HepG2 (cell line): ENCODE data around the gene SKI. TPM values are rescaled to one million over a fixed set of nuclear protein-coding genes. Genes with fewer than 3 reads are reported as not detected.

Experiments
- FUBP1 ChIP-seq: sonication (generic); formaldehyde crosslinking; IDR thresholded peaks from 2 replicates; pipeline ENCODE4 v1.5.1; 2020; ENCODE audit warnings: missing genetic modification reagents, mild to moderate bottlenecking, borderline replicate concordance
- ISX ChIP-seq: sonication (generic); formaldehyde crosslinking; conservative IDR thresholded peaks from 2 replicates; pipeline ENCODE4 v1.5.0; 2020; ENCODE audit warnings: missing genetic modification reagents
- NAIF1 ChIP-seq: sonication (generic); formaldehyde crosslinking; IDR thresholded peaks from 2 replicates; pipeline ENCODE4 v1.5.0; 2020; ENCODE audit warnings: mild to moderate bottlenecking, missing genetic modification reagents, borderline replicate concordance
- NBN ChIP-seq: fragments of 450-650 bp; conservative IDR thresholded peaks from 2 replicates; pipeline ENCODE4 v1.6.1; 2017
- SP2 ChIP-seq: sonication (generic); formaldehyde crosslinking; IDR thresholded peaks from 2 replicates; pipeline ENCODE4 v1.5.1; 2020; ENCODE audit warnings: mild to moderate bottlenecking, missing genetic modification reagents
- YEATS4 ChIP-seq: sonication (generic); formaldehyde crosslinking; IDR thresholded peaks from 2 replicates; pipeline ENCODE4 v1.4.0; 2020; ENCODE audit warnings: missing genetic modification reagents, borderline replicate concordance
- ZBTB1 ChIP-seq: sonication (generic); formaldehyde crosslinking; IDR thresholded peaks from 2 replicates; pipeline ENCODE4 v1.4.0; 2020; ENCODE audit warnings: missing genetic modification reagents, borderline replicate concordance
- ZNF24 ChIP-seq: fragments of 450-650 bp; IDR thresholded peaks from 2 replicates; pipeline ENCODE4 v1.6.1; 2017; ENCODE audit warnings: antibody characterized with exemption, mild to moderate bottlenecking
- ZNF296 ChIP-seq: sonication (generic); formaldehyde crosslinking; conservative IDR thresholded peaks from 2 replicates; pipeline ENCODE4 v1.5.0; 2020; ENCODE audit warnings: mild to moderate bottlenecking, missing genetic modification reagents
- ZNF33A ChIP-seq: sonication (generic); formaldehyde crosslinking; IDR thresholded peaks from 2 replicates; pipeline ENCODE4 v1.5.1; 2020; ENCODE audit warnings: missing genetic modification reagents, mild to moderate bottlenecking, moderate library complexity, borderline replicate concordance
- ZSCAN29 ChIP-seq: sonication (generic); formaldehyde crosslinking; conservative IDR thresholded peaks from 2 replicates; pipeline ENCODE4 v1.4.0; 2020; ENCODE audit warnings: mild to moderate bottlenecking, missing genetic modification reagents
- polyA plus RNA-seq, 8 experiments: library from polyadenylated mRNA; depleted of rRNA in 3 of 8; stranded (reverse) in 7 of 8; unstranded in 1 of 8; fragments of >200 nt; fragmentation: Illumina TruSeq in 4 of 8; extraction: Trizol in 4 of 8; gene quantifications; 2 replicates each; pipeline versions ENCODE4 v1.2.1 to v1.2.3, GENCODE V29; 2011 to 2016; ENCODE audit warnings: low read depth in 4 of 8, missing spikeins in 1 of 8, mixed read lengths in 1 of 8; ENCODE audit not compliant: insufficient read depth in 1 of 8
- total RNA-seq, 5 experiments: library from RNA; depleted of rRNA; stranded (reverse); fragments of >200 nt; fragmentation: Illumina TruSeq; extraction: Trizol; gene quantifications; 2 replicates each; pipeline ENCODE4 v1.2.3, GENCODE V29; 2016; ENCODE audit warnings: low read depth in 1 of 5
- TF ChIP-seq, protein P1 (sequence below): sonication (generic); formaldehyde crosslinking; IDR thresholded peaks from 2 replicates; pipeline ENCODE4 v1.4.0; 2020; ENCODE audit warnings: missing genetic modification reagents
- TF ChIP-seq, protein P2 (sequence below): sonication (generic); formaldehyde crosslinking; IDR thresholded peaks from 2 replicates; pipeline ENCODE4 v1.4.0; 2020; ENCODE audit warnings: missing genetic modification reagents, borderline replicate concordance

SKI gene
- total and polyA plus RNA-seq, 2 of the 13 experiments (the other 11 are each of a cell fraction or from before 2014, with no cell fraction given) = 4.7 to 6.9 TPM

DNA sequence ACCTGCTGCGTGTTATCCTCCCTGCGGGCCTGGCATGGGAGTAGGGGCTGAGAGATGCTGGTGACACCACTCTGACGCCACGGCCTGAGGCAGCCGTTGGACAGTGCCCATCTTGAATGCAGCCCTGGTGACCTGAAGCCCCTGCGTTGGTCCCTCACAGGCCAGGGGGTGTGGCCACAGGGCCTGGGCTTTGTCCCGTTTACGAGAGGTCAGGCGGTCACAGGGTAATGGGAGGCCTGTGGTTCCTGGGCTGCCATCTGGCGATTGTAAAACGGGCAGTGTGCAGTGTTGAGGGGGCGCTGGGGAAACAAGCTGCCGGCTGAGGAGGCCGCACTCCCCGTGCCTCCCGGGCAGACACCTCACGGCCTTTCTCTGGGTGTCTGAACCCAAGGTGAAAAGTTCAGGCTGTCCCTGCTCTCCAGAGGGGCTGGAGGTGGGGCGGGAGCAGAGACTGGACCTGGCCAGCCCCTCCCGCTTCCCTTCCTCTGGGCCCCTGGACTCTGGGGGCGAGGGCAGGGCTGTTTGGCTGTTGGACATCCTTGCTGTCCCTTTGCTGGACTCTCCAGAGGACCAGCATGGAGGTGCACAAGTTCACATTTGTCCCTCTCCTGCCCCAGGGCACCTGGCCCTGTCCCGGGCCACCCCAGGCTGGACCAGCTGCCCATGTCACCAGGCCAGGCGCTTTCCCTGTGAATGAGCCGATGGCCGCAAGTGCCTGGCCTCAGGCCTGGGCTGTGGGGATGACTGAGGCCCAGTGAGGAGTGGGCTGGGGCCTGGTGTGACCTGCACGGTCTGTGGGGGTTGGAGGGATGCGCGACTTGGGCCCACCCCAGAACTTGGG, 42.4 kb downstream of the SKI start (continued):
- TF ChIP-seq, protein P1, sequence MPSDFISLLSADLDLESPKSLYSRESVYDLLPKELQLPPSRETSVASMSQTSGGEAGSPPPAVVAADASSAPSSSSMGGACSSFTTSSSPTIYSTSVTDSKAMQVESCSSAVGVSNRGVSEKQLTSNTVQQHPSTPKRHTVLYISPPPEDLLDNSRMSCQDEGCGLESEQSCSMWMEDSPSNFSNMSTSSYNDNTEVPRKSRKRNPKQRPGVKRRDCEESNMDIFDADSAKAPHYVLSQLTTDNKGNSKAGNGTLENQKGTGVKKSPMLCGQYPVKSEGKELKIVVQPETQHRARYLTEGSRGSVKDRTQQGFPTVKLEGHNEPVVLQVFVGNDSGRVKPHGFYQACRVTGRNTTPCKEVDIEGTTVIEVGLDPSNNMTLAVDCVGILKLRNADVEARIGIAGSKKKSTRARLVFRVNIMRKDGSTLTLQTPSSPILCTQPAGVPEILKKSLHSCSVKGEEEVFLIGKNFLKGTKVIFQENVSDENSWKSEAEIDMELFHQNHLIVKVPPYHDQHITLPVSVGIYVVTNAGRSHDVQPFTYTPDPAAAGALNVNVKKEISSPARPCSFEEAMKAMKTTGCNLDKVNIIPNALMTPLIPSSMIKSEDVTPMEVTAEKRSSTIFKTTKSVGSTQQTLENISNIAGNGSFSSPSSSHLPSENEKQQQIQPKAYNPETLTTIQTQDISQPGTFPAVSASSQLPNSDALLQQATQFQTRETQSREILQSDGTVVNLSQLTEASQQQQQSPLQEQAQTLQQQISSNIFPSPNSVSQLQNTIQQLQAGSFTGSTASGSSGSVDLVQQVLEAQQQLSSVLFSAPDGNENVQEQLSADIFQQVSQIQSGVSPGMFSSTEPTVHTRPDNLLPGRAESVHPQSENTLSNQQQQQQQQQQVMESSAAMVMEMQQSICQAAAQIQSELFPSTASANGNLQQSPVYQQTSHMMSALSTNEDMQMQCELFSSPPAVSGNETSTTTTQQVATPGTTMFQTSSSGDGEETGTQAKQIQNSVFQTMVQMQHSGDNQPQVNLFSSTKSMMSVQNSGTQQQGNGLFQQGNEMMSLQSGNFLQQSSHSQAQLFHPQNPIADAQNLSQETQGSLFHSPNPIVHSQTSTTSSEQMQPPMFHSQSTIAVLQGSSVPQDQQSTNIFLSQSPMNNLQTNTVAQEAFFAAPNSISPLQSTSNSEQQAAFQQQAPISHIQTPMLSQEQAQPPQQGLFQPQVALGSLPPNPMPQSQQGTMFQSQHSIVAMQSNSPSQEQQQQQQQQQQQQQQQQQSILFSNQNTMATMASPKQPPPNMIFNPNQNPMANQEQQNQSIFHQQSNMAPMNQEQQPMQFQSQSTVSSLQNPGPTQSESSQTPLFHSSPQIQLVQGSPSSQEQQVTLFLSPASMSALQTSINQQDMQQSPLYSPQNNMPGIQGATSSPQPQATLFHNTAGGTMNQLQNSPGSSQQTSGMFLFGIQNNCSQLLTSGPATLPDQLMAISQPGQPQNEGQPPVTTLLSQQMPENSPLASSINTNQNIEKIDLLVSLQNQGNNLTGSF (CRISPR knock-in tag) = 0 out of 2 replicates have a peak, but pooled peaks have one; percentile 15
- TF ChIP-seq SP2 (CRISPR knock-in tag) (no peak), ZSCAN29 (CRISPR knock-in tag) (no peak; the same call in 1 of the 2 replicates), ISX (no peak), ZNF296 (CRISPR knock-in tag) (peak; percentile 98), ZNF24 (no peak), ZNF33A (CRISPR knock-in tag) (no peak), NAIF1 (CRISPR knock-in tag) (no peak), YEATS4 (CRISPR knock-in tag) (peak; percentile 49; the same call in 1 of the 2 replicates), ZBTB1 (CRISPR knock-in tag) (no peak), FUBP1 (CRISPR knock-in tag) (no peak), NBN (no peak)
- TF ChIP-seq, protein P2, sequence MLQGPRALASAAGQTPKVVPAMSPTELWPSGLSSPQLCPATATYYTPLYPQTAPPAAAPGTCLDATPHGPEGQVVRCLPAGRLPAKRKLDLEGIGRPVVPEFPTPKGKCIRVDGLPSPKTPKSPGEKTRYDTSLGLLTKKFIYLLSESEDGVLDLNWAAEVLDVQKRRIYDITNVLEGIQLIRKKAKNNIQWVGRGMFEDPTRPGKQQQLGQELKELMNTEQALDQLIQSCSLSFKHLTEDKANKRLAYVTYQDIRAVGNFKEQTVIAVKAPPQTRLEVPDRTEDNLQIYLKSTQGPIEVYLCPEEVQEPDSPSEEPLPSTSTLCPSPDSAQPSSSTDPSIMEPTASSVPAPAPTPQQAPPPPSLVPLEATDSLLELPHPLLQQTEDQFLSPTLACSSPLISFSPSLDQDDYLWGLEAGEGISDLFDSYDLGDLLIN (CRISPR knock-in tag) = no peak
